DMS 273 (cell line): ENCODE data around the gene ID1.
A peak's percentile ranks its signal among the peaks of the same experiment; 100 is the strongest.
"Not testable (repeated sequence)": the region's sequence is repeated elsewhere in the genome, so short reads cannot be mapped to it uniquely, and the experiment has no call there.

Experiments
- DNase-seq: peaks from one replicate; lab custom pipeline; 2025; ENCODE audit not compliant: unreplicated experiment; lab: John Stamatoyannopoulos, UW

Gene ID1

DNA sequence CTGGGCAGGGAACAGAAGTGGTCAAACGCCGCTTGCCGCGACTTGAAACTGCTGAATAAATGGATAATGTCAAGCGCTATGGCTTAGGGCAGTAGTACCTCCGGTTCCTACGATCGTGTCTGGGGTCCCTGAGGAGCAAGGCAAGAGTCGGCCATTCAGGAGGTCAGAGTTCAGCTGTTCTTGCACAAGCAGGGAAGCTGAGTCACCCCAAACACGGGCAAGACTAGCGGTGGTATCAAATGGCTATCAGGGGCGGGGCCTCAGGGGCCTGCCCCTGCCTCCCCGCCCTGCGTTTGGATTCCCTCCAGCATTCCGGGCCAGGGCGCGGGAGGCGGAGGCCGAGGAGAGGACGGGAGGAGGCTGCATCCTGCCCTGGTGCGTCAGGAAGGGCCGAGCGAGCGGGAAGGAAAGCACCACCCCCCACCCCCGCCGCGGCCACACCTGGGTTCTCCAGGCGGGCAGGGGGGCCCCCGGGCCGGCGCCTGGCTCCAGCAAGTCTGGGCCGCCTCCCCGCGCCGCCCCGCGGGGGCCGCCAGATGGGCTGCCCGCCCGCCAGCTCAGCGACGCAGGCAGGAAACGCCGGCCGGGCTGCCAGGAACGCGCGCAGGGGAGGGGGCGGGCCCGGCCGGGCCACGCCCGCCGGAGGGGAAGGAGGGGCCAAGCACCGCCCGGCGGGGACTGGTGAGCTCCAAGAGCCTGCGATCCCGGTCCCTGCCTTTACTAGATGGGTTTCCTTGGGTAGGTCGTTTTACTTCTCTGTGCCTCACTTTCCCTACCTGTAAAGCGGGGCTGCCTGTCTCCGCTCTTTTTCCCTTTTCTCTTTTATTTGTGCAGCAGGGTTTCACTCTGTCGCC, 32.2 kb upstream of the ID1 start:
- peak; percentile 99 for DNase-seq

DNA sequence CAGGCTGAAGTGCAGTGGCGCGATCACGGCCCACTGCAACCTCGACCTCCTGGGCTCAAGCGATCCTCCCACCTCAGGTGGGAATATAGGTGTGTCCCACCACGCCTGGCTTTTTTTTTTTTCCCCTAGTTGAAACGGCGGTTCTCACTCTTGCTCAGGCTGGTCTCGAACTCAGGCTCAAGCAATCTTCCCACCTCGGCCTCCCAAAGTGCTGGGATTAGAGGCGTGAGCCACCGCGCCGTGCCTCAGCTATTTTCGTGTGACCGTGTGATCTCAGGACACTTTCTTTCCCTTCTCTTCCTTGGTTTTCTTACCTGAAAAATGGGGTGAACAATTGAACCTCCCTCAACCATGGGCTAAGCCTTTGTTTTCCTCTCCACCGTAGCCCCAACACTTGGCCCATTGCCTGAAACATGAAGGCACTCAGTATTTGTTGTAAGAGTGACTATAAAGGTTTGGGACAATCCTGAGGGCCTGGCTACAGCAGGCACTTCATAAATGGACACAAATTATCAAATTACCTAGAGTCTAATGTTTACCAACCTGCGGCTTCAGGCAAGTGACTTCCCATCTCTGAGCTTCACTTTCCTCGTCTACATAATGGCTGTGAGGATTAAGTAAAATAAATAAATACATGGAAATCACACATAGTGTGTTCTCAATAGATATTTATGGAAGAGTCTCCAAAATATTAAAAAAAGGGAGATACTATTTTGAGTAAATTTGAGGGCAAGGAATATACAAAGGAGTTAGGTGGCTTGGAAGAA, 31.4 kb upstream of the ID1 start:
- DNase-seq: peak; percentile 63

DNA sequence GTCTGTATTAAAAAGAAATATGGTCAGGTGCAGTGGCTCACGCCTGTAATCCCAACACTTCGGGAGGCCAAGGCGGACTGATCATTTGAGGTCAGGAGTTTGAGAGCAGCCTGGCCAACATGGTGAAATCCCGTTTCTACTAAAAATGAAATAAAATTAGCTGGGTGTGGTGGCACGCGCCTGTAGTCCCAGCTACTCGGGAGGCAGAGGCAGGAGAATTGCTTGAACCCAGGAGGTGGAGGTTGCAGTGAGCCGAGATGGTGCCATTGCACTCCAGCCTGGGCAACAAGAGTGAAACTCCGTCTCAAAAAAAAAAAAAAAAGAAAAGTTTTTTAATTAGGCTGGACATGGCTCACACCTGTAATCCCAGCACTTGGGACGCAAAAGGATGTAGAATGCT, 30.1 kb upstream of the ID1 start:
- DNase-seq: not testable (repeated sequence)

DNA sequence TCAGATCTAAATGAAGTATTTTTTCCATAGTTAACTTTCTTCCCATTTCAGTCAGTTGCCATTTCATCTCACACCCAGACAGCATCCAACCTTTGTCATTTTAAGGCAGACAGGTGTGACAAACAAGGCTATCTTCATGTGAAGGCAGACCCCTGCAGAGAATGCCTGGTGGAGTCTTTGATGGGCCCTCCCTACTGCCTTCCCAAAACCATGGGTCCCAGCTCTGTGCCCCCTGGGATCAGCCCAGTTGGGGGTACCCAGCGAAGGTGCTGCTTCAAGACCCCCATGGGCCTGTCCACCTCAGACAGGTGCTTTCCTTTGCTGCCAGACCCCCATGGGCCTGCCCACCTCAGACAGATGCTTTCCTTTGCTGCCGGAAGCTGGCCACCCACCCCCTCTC, 28.3 kb upstream of the ID1 start:
- DNase-seq: no peak

DNA sequence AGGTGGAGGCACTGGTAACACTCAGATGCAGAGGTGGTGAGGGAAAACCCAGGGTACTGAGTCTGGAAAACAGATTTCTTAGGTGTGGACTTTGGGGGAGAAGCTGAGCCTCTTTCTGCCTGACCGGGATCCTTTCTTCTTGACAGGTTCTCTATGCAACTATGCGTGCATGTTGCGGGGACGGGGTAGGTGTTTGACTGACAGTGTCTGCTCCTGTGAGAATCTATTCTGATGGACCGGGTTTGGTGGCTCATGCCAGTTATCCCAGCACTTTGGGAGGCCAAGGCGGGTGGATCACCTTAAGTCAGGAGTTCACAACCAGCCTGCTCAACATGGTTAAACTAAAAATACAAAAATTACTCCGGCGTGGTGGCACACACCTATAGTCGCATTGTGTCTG, 27.9 kb upstream of the ID1 start:
- DNase-seq: no peak

DNA sequence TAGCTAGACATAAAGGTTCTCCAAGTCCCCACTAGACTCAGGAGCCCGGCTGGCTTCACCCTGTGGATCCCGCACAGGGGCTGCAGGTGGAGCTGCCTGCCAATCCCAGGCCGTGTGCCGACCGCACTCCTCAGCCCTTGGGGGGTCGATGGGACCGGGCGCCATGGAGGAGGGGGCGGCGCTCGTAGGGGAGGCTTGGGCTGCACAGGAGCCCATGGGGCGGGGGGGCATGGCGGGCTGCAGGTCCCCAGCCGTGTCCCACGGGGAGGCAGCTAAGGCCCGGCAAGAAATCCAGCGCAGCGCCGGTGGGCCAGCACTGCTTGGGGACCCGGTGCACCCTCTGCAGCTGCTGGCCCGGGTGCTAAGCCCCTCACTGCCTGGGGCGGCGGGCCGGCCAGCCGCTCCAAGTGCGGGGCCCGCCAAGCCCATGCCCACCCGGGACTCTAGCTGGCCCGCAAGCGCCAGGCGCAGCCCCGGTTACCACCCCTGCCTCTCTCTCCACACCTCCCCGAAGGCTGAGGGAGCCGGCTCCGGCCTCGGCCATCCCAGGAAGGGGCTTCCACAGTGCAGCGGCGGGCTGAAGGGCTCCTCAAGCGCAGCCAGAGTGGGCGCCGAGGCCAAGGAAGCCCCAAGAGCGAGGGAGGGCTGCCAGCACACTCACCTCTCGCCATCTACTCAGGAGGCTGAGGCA, 26.5 kb upstream of the ID1 start:
- no peak for DNase-seq

DNA sequence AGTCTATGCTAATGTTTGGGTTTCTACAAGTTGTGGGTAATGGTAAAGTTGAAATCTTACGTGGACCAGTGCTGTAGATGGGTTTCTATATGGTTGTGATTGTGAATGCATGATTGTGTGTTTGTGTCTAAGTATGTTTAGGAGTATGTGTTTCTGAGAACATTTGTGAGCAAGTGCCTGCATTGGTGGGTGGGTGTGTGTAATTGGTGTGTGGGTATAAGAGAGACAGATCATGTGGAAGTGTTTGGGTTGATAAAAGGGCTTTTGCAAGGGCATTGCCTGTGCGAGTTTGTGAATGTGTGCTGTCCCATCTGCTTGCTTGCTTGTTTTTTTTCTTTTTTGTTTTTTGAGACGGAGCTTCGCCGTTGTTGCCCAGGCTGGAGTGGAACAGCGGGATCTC, 25.8 kb upstream of the ID1 start:
- no peak for DNase-seq

DNA sequence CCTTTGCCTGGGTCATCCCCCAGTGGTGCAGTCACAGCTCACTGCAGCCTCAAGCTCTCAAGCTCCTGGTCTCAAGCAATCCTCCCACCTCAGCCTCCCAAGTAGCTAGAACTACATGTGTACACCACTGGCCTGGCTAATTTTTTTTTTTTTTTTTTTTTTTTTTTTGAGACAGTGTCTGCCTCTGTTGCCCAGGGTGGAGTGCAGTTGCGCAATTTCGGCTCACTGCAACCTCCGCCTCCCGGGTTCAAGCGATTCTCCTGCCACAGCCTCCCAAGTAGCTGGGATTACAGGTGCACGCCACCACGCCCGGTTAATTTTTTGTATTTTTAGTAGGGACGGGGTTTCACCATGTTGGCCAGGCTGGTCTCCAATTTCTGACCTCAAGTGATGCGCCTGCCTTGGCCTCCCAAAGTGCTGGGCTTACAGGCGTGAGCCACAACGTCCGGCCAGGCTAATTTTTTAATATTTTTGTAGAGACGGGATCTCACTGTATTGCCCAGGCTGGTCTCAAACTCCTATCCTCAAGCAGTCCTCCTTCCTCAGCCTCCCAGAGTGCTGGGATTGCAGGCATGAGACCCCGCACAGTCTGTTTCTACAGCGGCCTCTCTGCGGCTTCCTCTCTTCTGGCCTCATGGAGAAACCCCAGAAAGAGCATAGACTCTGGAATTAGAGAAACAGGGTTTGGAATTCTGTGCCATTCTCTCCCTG, 25.0 kb upstream of the ID1 start:
- not testable (repeated sequence) for DNase-seq

DNA sequence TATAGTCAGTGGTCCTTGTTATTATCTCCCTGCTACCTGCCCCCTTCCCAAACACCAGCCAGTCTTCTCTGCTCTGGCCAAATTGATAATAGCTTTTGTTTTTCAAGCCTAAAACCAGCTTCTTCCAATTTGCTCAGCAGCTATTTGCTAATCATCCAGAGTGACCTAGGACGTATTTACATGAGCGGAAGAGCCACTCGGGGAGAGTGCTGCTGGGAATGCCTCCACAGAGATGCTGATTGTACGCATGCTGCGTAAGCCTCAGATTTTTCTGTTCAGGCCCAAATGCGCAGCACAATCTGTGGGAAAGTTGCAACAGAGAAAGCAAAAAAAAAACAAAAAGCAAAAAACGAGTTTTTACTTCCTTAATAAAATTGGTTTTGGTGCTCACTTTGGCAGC, 24.4 kb upstream of the ID1 start:
- DNase-seq: no peak

DNA sequence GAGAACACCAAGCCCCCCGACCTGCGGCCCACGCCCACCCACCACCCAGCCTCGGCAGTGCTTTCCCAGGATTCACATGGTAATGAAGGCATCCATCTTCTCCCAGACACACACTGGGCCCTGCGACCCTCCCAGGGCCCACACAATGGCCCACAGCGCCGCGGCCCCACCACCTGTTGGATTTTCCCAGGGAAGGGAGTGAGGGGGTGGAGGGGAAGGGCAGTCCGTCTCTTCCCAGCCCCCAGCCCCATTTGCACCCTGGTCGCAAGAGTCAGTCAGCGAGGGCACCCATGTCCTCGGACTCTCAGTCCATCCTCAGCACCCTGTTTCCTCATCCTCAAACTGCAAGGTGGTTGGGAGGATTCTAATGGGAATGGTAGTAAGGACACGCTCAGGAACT, 23.7 kb upstream of the ID1 start:
- no peak for DNase-seq

DNA sequence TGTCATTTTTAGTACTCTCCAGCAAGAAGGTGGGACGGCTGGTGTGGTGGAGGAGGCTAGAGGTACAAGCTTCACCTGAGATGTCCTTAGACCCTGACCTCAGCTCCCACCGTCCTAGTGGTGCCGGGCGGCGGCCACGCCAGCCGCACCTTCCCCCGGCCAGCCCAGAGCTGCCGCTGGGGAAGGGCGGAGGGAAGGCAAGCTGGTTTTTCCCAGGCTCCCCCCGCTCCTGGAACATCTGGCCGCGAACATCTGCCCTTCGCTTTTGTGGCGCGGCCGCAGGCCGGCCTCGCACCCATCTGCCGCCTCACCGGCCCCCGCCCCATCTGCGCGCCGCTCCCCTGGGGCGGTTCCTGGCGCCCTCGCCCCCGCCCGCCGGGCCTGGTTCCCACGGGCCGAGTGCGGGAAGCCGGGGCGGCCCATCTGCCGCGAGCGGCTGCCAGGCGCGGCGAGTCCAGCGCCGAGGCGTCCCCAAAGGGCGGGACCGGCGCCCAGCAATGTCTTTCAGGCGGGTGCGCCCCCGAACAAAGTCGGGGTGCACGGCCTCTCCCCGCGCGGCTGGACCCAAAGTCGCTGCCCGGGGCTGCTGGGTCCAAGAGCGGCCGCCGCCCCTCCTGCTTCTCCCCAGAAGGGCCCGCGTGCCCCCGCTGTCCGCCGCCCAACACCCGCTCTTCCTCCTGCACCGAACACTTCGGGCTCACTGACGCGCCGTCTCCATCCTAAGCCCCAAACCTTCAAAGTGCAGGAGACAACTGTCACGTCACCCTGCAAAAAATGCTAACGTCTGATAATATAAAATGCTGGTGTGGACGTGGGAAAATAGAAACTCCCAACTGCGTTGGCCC, 17.3 kb upstream of the ID1 start:
- DNase-seq: peak; percentile 97

DNA sequence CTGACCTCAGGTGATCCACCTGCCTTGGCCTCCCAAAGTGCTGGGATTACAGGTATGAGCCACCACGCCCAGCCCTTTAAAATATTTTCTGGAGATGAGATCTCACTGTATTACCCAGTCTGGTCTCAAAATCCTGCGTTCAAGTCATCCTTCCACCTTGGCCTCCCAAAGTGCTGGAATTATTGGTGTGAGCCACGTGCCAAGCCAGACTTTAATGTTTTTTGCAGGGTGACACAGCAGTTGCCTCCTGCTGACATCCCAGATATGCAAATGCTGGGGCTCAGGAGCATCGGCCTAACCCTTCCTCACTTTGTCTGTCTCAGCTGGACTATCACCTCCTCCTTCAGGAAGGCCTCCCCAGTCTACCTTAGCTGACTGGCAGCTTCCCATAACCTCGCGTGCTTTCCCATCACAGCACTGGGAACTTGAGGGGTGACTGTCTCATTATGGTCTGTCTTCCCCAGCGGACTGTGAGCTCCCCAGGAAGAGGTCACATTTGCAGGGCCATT, 14.3 kb upstream of the ID1 start:
- no peak for DNase-seq

DNA sequence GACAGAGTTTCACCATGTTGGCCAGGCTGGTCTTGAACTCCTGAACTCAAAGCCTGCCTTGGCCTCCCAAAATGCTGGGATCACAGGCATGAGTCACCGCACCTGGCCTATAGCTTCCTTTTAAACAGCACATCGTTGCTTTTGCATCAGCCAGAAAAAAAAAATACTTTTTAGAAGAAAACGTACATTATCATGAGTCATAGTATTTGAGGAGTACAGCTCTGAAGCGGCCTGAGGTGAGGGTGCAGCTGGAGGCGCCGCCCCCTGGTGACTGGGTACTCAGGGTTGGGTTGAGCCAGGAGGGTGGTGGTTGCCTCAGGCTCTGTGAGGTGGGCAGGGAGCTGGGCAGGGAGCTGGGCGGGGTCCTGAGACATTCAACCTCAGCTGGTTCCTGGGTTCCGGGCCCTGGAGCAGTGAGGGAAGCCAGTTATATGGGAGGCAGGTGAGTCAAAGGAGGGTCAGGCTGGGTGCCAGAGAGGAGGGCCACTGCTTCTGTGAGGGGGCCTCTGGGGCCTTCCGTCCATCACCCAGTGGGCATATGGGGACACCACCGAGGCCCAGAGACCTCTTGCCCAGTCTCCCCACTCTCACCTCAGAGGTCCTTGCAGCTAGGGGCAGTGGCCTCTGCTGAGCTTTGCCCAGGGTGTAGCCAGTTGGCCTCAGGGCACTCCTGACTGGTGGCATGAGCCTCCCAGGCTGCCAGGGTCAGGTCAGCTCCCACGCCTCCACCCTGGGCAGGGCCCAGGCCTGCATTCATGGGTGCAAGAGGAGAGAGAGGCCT, 11.7 kb upstream of the ID1 start:
- peak; percentile 36 for DNase-seq

DNA sequence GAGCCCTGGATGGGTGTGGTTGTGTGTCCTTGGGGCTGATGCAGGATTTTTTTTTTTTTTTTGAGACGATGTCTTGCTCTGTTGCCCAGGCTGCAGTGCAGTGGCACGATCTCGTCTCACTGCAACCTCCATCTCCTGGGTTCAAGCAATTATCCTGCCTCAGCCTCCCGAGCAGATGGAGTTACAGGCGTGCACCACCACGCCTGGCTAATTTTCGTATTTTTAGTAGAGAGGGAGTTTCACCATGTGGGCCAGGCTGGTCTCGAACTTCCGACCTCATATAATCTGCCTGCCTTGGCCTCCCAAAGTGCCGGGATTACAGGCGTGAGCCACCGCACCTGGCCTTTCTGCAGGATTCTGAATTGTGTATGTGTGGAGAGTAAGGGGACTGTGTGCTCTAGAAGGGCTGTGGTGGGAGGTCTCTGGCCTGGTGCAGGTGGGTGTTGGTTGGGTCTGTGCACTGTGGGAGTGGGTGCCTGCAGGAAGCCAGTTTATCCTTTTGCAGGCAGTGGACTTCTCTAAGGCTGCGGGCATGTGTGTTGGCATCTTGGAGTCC, 11.0 kb upstream of the ID1 start:
- no peak for DNase-seq

DNA sequence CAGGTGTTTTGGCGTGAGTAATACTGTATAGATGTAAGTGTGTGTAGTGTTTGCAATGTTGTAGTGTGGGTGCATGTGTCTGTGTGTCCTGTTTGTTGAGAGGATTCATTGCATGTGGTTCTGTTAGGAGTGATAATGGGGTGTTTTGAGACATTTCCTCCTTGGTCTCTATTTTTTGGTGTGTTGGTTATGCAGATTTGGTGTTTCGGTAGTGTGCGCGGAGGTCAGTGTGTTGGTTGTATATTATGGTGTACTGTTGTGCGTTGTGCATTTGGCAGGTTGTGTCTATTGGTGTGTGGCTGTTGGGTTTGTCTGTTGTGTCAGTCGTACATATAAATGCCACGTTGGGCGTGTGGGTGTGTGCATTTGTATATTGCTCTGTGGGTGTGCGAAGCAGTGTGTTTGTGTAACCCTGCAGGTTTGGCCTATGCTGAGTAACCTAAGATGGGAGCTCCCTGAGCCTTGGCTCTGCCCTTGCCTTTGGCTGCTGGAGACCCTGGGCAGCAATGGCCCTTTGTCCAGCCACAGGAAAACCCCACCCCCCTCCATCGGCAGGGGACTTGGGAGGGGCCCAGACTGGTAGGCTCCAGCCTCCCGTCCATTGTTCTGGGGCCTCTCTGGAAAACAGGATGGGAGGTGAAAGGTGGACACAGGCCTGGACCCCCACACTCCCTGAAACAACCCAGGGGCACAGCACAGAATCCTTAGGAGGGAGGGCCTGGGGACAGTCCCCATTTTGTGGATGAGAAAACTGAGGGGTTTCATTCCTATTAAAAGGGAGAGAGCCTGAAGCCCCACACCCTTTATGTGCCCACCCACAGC, 10.3 kb upstream of the ID1 start:
- DNase-seq: no peak

DNA sequence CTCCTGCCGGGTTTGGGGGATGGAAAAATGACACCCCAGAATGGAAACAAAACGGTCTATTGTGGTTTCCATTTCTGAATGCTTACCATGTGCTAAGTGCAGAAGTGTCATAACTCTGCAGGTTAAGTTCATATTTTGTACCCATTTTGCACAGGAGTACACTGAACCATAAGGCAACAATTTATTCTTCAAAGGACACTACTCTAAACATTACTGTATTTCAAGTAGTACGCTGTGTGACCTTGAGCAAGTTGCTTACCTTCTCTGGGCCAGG, 9.8 kb upstream of the ID1 start:
- no peak for DNase-seq

DNA sequence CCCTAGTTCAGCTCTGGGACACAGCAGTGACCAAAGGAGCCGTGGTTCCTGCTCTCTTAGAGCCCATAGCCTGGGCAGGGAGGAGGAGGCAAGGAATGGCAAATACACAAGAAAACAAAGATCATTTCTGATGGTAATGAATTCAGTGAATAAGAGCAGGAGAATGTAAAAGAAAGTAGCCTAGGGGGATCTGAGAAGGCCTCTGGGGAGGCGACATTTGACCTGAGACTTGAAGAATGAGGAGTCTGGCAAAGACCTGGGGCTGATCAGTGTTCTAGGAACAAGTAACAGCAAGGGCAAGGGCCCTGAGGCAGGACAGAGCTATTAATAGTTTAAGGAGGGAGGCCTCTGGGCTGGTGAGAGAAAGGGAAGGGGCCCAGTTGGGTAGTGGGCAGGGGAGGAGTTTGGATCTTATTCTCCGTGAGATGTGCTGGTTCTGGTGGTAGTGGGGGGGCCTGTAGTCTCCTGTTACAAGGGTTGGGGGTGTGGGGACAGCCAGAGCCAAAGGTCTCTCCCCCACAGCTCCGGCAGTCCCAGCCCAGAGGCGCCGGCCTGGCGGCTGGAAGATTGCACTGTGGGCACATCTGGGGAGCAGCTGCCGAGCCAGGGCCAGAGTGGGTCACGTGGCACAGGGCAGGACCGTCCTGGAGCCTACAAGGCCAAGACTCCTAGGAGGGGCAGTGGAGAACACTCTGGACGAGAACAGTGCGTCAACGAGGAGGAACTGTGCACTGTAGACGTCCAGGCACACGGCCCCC, 9.3 kb upstream of the ID1 start:
- peak; percentile 83 for DNase-seq

DNA sequence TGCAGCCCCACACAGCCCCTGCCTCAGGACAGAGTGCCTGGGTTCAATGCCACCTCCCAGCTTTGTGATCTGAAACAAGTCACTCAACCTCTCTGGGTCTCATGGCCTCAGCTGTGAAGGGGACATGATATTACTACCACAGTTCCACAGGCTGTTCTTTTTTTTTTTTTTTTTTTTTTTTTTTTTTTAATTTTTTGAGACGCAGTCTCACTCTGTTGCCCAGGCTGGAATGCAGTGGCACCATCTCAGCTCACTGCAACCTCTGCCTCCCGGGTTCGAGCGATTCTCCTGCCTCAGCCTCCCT, 8.7 kb upstream of the ID1 start:
- DNase-seq: not testable (repeated sequence)
